GM18873 (cell line): ENCODE results near the gene VWC2.

Source experiments
- ATAC-seq: cut with Tn5 transposase; IDR thresholded peaks from one replicate; pipeline ENCODE4 v1.9.1; 2021; ENCODE audit warnings: mild to moderate bottlenecking, moderate library complexity, moderate number of reproducible peaks; ENCODE audit not compliant: unreplicated experiment, low FRiP score

The VWC2 gene

DNA sequence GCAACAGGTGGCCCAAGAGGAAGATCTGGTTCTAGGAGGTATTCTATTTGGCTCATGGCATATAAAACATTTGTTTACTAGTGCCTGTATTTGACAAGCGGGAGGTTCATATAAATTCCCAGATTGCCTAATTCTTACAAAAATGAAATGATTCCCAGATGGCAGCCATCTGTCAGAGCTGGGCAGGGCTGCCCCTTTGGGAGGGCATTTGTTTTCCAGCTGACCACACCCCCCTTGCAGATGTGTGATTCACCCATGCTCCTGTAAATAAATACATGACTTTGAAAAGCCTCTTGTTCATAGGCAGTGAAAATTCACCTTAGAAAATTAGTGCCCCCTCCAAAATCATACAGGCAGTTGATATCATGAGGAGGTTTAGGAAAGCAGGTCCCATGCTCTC is 8.6 kb downstream of the VWC2 start:
- ATAC-seq, result no peak

DNA sequence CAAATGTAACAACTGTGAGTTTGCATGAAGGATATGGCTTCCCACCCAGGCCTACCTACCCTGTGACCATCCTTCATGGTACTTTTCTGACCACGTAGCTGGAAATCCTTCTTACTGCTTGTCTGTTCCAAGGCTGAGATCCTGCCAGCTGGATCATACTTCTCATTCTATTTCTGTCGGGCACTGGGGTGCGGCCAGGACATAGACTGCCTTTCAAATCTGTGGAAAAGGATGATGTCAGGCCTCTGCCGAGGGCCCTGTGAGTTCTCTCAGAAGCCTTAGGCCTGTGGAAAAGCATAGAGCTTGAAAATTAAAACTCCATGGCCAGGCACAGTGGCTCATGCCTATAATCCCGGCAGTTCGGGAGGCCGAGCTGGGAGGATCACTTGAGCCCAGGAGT is 10.0 kb downstream of the VWC2 start:
- no peak for ATAC-seq

GRCh38 chr7:49787980-49788379 is 14.5 kb downstream of the VWC2 start:
- no peak for ATAC-seq

- ATAC-seq, result no peak
Measured at GRCh38 chr7:49788455-49789059, 15.1 kb downstream of the VWC2 start.

- no peak for ATAC-seq
Measured at GRCh38 chr7:49789736-49790135, 16.3 kb downstream of the VWC2 start.

GRCh38 chr7:49790209-49790608 is 16.8 kb downstream of the VWC2 start:
- no peak for ATAC-seq

DNA sequence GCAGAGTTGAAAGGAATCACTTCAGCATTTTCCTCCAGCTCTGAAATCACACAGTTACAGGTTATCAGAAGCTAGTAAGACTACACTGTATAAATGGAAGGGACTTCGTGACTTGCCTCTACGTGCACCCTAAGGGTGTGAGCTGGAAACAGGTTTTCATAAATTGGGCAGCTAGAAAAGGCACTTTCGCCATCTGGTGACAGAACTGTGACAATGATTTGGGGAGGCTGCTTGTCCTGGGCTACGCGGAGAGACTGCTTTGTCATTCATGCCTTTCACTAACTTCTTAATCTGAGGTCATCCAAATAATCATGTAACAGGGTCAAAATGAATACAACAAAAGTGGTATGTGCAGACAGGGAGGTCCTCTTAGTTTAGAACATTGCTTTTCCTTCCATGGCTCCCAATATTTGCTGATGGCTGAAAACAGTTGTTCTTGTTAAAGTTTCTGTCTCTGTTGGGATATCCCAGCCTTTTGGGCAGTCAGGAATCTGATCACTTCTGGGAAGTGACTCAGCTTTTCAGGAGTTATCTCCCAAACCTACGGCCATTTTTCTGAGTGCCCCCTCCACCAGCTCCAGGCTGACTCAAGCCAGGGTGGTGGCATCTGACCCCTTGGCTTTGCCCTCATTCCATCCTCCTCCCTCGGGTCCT is 17.8 kb downstream of the VWC2 start:
- ATAC-seq, result peak; percentile 73

GRCh38 chr7:49797987-49798660 is 24.7 kb downstream of the VWC2 start:
- no peak for ATAC-seq

DNA sequence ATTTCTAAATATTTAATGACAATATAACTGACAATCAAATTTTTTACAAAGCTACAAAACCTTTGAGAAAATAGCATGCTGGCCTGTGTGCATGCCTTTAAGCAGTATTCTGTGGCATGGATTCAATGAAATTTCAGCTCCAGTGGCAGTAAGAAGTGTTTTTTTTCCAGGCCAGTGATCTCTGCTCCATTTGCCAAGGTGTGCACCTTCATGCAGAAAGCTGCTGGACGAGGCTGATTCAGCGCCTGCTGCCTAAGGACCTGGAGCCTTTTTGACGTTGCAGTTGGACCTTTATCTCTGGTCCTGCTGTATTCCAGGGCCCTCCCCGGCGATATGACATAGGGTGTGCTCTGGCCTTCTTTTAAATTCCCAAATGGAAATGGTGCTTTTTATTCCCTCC is 26.6 kb downstream of the VWC2 start:
- no peak for ATAC-seq

GRCh38 chr7:49802600-49802999 is 29.2 kb downstream of the VWC2 start:
- no peak for ATAC-seq

DNA sequence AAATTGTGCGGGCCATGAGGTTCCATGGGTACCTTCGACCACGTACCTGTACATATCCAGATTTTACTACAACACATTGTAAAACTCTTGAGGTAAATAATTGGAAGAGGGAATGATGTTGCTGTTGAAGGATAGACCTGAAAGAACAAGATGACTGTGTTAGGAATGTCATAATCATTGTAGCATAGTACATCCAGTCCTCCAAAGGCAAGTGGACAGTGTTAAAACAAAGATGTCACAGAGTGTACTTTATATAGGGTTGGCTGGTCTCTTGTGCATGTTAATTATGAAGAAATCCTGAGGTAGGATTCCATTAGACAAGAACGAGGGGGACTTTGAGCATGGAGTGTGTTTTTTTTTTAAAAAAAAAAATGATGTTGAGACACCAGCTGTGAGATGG is 30.4 kb downstream of the VWC2 start:
- ATAC-seq, result no peak

DNA sequence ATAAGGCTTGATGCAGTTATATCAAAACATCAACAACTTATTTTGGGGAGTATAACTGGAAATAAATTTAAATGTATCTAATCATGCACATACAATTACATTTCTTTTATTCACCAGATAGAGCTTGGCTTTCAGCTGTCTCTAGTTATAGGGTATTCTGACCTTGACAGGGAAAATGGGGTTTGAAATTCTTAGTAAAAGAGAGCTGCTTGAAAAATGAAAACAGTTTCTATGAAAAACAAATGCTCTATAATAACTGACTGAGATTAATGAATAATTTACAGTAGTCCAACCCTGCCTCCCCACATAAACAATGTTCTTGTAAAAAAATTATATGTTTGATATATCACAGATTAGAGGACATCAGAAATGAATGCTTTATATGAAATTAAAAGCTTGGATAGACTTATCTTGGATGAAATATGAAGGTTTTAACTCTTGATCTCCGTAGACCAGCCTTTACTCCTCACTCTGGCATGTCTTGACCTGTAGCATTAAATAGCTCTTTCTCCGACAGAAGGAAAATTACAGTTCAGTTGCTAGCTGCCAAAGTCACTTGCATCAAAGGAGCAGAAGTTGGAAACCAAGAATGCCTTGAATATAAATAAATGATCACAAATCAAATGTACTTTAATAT is 32.1 kb downstream of the VWC2 start:
- ATAC-seq, result no peak

- ATAC-seq, result no peak
Measured at GRCh38 chr7:49812534-49812933, 39.1 kb downstream of the VWC2 start.

DNA sequence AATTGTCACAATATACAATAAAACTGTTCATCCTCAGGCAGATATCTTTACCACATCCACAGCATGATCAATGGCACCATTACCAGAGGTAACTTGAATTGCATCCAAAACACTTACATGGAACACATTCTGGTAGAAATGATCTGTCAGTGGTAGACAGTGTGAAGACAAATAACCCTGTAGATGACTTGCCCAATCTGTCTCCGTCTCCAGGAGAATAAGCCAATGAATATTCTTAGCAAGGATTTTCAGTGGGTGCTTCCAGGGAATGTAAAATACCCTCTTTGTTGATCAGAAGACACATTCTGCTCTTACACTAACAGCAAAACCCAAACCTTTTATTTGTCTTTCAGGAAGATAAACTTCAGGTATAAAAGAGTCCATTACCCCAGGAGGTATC is 43.8 kb downstream of the VWC2 start:
- ATAC-seq, result no peak

GRCh38 chr7:49821181-49821580 is 47.7 kb downstream of the VWC2 start:
- no peak for ATAC-seq

DNA sequence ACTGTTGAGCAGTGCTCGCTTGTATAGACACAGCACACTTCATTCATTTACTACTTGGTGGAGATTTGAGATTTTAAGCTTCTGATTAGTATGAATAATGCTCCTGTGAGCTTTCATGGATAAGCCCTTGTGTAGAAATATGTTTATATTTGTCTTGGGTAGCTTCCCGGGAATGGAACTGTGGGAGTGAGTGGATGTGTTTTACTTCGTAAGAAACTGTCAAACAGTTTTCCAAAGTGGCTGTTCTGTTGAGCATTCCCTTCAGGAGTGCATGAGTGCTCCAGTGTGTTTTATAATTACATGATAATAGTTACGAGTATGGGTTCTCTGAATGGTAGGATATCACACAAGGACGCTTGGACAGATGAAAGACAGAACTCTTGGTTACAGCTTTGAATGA is 49.4 kb downstream of the VWC2 start:
- no peak for ATAC-seq

GRCh38 chr7:49823566-49823965 is 50.1 kb downstream of the VWC2 start:
- no peak for ATAC-seq

GRCh38 chr7:49839863-49840645 is 66.6 kb downstream of the VWC2 start:
- ATAC-seq, result no peak

GRCh38 chr7:49840751-49841405 is 67.4 kb downstream of the VWC2 start:
- ATAC-seq, result no peak

DNA sequence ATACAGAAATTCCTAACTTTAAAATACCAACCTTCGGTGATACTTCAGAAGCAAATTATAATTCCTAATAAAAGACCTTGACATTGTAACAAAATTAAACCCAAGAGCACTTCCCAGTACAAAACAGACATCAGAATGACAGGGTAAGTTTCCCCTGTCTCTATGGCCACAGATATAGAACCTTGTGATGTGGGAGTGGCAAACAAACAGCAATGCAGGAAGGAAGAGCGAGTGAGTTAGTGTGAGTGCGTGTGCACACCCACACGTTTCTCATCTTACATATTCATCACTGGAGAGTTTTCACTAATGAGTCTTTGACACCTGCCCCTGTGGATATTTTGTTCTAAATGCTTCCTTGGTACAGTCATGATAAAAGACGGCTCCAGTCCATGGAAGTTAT is 72.2 kb downstream of the VWC2 start:
- no peak for ATAC-seq
